ENCODE results near the gene ADGRG6.

- no peak for TF ChIP-seq CTCF (IDR thresholded peaks at IDR 0.05)
- TF ChIP-seq POLR2A (IDR thresholded peaks at IDR 0.05), result no peak
These were observed 16.3 kb upstream of the ADGRG6 start for GRCh38 chr6:142285235-142286087.

All from suprapubic skin (tissue), 3 donors.